Fibroblast of skin of right quadriceps (primary cell): ENCODE data around the gene MAD1L1.
"Not testable (repeated sequence)": the region's sequence is repeated elsewhere in the genome, so short reads cannot be mapped to it uniquely, and the experiment has no call there.

Experiments used
- DNase-seq: peaks from one replicate; pipeline ENCODE4 v3.0.0-alpha.2; 2013

MAD1L1 gene

DNA sequence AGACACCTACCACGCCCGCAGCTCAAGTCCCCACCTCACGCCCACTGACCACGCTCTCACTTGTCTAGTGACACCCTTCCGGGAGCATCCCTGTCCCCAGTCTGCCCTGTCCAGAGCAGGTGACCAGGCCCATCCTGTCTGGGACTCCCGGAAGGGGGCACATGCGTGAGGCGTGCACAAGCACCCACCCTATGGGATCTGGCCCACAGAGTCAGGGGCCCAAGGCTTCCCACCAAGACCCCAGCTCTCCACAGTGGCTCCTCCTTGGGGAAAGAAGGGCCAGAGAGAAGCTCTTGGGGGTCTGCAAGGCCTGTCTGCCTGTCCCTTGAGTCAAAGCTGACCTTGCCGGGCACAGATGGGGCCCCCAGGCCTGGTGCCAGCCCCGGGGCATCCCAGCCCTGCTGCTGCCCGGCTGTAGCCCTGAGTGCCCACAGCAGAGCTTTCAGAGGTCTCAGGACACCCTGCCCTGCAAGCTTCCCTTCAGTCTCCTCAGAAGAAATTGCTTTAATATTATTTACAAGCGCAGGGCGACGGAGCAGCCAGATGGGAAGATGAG lies 367.7 kb downstream of the MAD1L1 start:
- DNase-seq = no peak

DNA sequence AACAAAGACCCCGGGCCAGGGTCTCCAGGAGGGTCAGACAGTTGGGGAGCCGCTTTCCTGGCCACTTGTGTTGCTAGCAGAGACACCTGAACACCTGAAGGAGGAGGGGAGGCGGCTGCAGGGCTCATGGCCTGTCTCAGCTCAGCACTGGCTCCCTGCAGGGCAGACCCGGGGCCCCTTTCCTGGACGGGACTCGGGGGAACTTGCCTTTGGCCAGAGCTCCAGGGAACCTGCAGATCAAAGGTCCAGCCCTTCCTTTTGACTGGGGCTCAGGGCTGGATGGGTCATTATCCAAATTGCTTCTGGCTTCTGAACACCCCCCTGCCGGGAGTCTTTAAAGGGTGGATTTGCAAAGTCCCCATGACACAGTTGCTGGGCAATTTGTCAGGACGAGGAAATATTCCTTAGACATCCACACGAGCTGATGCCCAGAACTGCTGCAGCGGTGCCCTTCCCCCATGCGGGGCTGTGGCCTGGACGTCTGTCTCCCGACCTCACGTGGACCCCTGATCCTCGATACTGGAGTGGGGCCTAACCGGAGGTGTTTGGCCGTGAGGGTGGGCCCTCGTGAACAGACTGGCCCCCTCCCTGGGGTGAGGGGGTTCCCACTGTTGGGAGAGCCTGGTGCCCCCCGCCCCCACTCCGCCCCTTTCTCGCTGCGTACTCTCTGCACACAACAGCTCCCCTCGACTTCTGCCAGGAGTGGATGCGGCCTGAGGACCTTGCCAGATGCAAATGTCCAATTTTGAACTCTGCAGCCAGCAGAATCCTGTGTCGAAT lies 368.4 kb downstream of the MAD1L1 start:
- DNase-seq = no peak

DNA sequence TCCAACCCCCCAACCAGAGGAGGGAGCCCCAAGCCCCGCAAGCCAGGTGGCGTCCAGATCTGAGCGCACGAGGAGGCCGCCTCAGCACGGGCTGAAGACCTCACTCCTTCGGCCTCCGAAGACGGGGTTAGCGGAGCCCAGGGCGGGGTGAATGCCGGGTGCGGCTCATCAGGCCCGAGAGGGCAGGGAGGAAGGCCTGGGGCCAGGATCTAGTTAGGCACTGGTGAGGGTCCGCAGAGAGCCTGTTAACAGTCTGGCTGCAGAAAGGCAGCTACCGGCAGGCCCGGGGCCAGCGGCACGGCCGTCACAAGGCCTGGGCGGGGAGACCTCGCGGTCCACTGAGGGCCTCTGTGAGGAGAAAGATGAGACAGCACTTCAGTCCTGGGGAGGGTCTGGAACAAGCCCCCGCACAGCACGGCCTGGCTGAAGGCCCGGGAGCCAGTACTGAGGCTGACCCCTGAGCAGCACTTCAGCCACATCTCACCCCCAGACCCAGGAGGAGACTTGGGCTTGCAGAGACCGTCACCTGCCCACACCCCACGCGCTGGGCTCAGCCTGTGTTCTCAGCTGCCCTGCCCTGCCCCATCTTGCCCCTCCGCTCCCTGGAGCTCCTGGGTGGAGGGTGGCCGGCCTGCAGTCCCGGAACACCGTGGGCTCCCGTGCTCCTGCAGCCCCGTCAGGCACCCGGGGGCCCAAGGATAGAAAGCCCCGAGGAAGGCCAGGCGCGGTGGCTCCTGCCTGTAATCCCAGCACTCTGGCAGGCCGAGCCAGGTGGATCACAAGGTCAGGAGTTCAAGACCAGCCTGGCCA lies 369.4 kb downstream of the MAD1L1 start:
- DNase-seq = no peak

DNA sequence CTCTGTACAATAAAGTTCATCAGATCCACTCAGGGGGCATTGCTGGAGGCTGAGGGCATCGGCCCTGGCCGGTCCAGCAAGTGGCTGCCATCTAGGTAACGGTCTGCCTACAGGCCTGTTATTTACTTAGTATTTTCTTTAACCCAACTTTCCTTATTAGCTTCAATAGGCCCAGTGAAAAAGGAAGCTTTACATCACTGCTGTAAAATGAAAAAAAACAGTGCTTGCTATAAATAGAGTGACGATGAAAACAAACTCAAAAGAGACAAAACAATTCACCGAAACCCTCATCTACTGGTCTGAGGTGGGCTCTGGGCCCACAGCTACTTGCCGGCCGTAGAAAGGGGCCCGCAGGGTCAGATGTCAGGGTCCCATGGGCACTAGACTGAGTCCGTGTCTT lies 370.2 kb downstream of the MAD1L1 start:
- DNase-seq = no peak

DNA sequence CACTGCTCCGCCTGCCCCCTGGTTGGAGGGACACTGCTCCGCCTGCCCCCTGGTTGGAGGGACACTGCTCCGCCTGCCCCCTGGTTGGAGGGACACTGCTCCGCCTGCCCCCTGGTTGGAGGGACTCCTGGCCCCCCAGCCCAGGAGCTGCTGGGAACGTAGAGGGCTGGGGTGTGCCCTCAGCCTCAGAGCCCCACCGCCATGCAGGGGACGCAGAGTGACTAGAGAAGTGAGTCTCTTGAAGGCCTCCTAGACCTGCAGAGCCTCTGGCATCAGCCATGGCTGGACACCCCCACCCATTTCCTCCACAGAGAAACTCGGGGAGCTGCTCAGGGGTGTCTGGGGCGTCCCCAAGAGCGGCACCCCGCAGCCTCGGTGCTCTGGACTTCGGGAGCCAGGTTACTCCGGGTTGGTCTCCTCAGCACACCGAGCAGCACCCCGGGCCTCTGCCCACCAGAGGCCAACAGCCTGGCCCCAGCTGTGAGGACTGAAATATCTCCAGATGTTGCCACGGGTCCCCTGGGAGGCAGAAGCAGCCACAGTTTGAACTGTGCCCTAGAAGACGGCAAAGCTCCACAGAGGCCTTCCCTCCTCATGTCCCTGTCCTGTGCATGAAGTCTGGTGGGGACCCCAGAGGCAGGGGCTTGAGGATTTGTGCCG lies 370.8 kb downstream of the MAD1L1 start:
- no peak for DNase-seq

DNA sequence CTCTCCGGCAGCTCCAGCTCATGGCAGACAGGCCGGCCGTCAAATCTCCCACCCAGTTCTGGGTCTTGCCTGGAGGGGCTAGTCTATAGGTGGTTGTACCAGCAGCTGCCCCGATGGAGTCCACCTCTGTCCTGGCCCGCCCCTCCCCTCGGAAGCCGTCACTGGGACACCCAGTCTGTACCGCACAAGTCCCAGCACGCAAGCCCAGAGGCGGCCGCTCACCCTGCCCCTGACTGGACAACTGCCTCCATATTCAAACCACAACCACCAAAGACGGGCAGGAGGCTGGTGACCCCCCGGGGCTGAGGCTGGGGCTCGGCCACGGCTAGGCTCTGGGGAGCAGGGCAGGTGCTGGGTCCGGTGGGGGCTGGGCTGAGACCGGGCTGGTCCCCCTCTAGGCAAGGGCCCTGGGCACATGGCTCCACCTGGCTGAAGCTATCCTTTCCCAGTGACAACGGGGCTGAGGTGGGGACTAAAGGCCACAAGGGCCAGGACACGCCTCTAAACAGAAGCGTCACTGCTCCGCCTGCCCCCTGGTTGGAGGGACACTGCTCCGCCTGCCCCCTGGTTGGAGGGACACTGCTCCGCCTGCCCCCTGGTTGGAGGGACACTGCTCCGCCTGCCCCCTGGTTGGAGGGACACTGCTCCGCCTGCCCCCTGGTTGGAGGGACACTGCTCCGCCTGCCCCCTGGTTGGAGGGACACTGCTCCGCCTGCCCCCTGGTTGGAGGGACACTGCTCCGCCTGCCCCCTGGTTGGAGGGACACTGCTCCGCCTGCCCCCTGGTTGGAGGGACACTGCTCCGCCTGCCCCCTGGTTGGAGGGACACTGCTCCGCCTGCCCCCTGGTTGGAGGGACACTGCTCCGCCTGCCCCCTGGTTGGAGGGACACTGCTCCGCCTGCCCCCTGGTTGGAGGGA lies 371.6 kb downstream of the MAD1L1 start:
- not testable (repeated sequence) for DNase-seq

DNA sequence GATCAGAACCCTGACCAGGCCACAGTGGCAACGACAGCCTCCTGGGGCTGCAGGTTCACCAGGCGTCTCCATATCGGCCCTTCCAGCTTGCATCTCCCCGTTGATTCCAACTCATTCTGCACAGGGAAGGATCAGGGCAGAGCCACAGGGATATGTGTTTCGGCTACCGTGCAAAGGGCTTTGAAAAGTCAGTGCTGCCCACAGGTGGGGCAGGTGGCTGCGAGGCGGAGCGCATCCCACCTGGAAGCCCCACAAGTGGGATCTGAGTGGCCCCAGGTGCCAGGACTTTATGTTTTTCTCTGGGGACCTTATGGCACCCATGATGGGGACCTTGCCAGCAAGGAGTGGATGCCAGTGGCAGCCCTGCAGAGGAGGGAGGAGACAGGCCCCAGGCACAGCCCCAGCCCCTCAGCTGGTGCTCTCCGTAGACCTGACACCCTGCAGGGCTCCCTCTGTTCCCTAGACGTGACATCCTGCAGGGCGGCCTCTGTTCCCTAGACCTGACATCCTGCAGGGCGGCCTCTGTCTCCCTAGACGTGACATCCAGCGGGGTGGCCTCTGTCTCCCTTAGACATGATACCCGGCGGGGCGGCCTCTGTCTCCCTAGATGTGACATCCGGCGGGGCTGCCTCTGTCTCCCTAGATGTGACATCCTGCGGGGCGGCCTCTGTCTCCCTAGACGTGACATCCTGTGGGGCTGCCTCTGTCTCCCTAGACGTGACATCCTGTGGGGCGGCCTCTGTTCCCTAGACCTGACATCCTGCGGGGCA lies 373.3 kb downstream of the MAD1L1 start:
- no peak for DNase-seq

DNA sequence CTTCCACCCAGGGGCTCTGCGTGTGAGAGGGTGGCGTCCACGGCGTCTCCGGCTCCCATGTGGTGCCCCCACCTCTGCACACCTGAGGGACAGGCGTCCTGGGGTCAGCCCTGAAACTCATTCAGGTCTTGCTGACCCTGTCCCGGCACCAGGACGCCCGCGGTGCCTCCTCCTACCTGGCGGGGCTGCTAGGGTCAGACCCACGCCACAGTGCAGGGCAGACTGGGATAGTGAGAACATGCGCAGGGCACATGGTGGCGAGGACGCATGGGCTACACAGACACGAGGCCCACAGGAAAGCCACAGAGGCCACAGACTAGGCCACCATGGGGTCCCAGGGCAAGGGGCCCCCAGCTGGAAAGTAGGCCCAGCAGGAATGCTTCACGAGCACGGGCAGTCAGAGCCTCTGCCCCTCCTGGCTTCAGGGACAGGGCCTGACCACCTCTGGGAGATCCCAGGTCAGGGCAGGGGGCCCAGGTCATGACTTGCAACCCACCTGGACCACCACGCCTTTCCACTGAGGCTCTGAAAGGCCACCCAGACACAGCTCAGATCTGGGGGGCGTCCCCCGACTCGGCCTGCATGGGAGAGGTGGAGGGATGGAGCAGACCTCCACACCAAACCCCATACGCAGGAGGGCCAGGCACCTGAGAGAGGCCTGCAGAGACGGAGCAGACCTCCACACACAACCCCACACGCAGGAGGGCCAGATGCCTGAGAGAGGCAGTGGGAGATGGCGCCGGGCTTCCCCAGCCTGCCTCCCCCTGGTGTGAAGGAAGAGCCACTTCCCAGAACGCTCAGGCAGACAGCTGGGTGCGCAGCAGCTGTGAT lies 374.1 kb downstream of the MAD1L1 start:
- no peak for DNase-seq

DNA sequence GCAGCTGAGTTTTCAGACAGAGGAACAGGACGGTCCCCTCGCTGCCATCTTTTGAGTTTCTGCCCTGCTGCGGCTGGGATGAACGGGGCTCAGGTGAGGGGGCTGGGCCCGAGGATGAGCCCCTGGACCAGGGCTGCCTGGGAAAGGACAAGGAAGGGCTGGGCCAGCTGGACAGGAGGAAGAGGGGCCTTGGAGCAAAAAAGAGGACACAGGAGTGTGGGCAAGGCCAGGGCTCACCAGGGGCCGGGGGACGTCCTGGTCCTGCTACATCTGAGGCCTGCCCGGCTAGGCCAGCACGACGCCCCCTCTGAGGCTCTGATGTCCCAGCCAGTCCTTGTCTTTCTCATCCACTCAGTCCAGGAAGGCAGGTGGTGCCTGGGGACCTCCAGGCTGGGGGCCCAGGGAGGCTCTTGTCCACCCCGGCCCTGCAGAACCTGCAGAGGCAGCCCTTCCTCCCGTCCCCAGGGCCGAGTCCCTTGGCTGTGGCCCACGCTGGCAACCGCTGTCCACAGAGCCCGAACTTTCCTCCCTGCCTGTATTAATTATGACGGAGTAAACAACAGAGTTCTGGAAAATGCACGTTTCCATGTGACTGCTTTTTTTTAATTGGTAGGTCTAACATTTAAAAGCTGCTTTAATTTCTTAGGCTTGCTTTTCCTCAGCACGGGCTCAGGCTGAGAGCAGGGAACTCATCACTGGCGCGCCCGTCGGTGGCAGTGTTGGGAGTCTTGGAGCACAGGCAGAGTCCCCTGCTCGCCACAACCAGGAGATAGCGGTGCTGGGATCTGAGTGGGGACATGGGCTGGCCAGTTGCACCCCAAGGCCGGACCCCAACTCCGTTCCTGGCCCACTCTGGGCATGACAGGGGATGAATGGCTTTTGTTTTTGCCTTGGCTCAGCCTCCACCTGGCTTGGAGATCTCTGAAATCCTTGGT lies 375.0 kb downstream of the MAD1L1 start:
- DNase-seq = no peak

DNA sequence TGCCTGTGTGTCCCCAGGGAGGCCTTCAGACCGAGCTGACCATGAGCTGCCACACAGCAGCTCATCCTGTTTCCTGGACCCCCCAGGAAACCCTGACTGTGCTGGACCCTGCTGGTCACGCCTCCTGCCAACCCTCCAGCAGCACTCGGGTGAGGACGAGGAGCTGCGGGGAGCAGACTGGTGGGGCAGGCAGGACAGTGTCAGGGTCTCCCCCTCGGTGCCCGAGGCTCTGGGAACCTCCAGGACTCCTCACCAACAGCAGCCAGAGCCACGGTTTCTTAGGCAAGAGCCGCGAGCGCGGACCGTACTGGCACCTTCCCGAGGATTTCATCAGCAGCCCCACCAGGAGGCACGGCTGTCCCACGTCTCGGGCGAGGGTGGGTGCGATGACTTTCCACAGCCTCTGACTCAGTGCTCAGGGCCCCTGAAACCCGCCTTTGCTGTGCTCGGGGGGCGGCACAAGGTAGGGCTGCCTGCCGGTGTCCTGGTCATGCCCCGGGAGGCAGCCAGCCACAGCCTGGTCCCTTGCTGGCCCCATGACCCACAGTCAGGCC lies 375.8 kb downstream of the MAD1L1 start:
- DNase-seq = no peak

DNA sequence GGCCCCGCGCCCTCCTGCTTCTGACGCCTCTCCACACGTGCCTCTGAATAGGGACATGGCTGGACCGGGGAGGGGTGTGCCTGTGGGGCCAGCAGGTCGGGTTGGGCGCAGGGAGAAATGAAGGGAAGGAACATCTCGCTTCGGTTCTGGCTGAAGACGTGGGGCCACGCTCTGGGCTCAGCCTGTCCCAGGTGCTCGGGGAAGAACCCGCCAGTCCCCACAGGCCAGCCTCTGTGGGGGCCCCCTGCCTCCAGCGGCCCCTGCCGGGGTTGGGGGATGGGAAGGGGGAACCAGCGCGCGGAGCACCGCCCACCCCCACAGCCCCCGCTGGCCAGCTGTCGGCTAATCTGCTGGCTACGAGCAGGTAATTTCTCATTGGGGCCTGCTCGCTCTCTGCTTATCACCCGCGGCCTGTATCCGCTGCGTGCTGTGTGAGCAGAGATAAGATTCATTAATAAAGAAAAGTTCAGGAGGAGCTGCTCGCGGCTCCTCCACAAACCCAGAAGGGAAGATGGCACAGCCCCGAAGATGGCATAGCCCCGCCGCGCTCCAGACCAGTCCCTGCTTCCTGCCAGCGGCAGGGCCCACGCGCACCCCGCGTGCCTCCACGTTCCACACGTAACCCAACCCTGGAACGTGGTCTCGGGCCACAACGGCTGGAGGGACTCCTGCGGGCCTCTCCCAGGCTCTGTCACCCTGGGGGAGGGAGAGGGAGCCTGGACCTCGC lies 376.4 kb downstream of the MAD1L1 start:
- no peak for DNase-seq

DNA sequence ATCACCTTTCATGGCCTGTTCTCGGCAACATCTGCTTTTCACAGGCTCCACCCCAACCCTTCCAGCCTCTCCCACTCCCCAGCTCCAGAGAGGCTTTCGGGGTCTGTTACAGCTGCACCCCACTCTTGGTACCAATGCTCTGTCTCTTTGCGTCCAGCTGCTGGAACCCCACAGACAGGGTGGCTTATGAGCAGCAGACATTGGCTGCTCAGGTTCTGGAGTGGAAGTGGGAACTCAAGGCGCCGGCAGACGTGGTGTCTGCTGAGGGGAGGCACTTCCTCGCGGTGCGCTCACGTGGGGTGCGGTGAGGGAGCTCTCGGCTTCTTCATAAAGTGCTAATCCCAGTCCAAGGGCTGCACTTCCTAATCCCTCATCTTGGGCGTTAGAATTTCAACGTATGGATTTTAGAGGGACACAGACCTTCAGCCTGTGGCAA lies 377.0 kb downstream of the MAD1L1 start:
- DNase-seq = no peak

DNA sequence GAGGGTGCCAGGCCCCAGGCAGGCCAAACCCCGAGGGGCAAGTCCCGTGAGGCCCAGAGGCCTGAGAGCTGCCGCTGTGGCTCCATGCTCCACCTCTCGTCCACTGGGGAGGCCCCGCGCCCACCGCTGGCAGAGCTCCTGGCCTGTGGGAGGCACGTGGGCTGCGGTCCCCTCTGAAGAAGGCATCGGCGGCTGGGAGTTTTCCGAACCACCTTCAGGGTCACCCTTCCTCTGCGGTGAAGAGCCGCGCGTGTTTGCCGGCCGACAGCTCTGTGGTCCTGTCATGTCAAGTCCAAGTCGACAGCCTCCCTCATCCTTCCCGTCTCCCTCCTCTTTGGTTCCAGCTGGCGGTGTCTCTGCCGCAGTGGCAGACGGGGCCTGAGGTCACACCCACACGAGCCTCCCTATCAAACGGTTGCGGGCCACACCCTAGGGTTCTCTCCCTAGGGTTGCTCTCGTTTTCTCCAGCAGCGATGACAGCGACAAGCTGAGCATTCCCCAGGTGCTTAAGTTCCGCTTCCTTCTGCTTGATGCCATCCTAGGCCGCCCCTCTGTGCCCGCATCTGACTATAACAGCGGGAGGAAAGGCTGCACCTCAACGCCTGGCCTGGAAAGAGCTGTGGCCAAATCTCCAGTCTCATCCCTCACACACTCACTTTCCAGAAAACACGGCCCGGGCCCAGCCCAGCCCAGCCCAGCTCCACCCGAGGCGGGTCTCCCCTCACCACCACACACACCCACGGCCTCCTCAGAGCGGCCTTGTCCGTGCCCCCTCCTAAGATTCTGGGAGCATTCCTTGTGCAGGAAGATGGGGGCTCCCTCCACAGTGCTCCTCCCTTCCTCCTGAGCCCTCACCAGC lies 377.6 kb downstream of the MAD1L1 start:
- no peak for DNase-seq

DNA sequence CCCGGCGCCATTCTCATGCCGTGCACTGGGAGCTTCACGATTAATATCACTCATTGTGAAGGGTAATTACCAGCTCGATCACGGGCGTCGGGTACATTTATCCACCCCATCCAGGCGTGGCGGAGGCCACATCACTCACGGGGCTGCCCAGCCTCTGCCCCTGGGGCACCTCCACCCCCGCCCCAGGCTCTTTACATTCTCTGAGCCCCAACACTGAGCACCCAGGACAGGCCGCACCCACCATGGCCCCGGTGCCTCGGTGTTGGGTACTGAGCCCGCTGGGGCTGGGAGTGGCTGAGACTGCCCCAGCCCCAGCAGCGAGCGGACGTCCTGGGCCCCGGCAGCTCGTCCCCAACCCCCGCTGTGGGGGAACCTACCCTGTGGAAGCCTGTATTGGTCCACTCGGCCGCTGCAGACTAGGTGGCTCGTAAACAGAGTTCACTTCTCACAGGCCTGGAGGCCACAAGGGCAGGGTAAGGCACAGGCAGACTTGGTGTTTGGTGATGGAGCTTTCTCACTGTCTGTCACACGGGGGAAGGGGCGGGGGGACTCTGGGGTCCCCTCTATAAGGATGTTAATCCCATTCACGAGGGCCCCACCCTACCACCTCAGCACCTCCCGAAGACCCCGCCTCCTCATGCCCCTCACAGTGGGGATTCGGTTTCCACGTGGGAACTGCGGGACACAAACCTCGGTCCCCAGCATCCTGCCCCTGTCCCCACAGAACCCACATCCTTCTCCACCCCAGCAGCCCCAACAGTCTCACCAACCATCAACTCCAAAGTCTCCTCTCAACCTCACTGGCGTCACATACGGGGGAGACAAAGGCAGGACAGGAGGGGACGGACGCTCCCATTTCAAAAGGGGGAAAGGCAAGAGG lies 378.5 kb downstream of the MAD1L1 start:
- no peak for DNase-seq

DNA sequence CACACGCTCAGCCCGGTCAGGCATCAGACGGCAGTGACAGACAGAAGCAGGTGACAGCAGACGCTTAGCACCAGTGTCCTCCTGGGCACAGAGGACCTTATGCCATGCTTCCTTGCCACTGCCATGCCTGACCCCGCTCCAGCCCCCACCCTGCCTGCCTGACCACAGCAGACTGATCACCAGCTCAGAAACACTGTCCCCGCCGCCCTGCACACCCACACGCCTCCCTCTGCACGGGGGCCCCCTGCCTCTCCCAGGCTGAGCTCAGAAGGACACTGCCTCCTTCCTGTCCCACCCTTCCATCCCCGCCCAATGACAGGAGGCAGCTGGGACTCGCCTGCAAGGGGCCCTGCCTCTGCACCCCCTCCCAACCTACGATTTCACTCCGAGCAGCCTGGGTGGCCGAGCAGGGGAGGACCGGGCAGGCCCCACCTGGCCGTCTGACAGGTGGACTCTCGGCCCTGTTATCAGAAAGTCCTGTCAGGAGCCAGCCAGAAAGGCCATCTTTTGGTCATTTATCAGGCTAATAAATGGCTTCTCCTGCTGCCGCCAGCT lies 379.2 kb downstream of the MAD1L1 start:
- DNase-seq = no peak
